Measurements from ENCODE around the gene ATG14.

DNA sequence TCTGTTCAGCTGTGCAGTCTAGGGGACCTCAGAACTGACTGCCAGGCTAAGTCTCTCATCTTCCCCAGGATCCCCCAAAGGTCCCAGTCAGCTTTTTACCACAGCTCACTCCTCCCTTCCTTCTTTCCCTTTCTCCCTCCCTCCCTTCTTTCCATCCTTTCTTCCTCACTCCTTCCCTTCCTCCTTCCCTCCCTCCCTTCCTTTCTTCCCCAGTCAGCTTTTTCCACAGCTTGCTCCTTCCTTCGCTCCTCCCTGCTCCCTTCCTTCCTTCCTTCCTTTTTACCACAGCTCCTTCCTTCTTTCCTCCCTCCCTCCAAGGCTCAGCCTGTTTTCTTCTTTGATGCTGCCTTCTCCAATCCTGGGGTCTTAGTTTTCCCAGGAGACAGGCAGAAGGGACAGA, 39.2 kb downstream of the ATG14 start:
- TF ChIP-seq, protein P1, sequence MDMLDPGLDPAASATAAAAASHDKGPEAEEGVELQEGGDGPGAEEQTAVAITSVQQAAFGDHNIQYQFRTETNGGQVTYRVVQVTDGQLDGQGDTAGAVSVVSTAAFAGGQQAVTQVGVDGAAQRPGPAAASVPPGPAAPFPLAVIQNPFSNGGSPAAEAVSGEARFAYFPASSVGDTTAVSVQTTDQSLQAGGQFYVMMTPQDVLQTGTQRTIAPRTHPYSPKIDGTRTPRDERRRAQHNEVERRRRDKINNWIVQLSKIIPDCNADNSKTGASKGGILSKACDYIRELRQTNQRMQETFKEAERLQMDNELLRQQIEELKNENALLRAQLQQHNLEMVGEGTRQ (IDR thresholded peaks at IDR 0.05; ENCODE audit: low read depth, low read length), result no peak
- TF ChIP-seq, protein P1 (CRISPR knock-in tag; IDR thresholded peaks at IDR 0.05; ENCODE audit: borderline replicate concordance), result no peak
- TF ChIP-seq FOXK1 (CRISPR knock-in tag; IDR thresholded peaks at IDR 0.05; ENCODE audit: borderline replicate concordance, low read depth), result no peak
- no peak for TF ChIP-seq KDM1A (CRISPR knock-in tag; IDR thresholded peaks at IDR 0.05)
- TF ChIP-seq ZNF749 (CRISPR knock-in tag; IDR thresholded peaks at IDR 0.05; ENCODE audit: borderline replicate concordance), result no peak
- TF ChIP-seq TCF7L2 (IDR thresholded peaks at IDR 0.05; ENCODE audit: low read depth, low read length), result no peak
- TF ChIP-seq JUND (CRISPR knock-in tag; IDR thresholded peaks at IDR 0.05), result no peak

Measured in HepG2 (cell line).